Stomach (tissue), 4 donors: Measurements from ENCODE around the gene SRC.

Experiments used
- CTCF ChIP-seq, 7 experiments: fragments of 450-650 bp in 4 of 7; fragments of 200-600 bp in 3 of 7; sonication (generic) in 3 of 7; IDR thresholded peaks; one replicate each; pipeline ENCODE4 v1.5.1; 2016 to 2019; ENCODE audit warnings: antibody characterized with exemption in 7 of 7, control low read depth in 2 of 7, mild to moderate bottlenecking in 1 of 7
- POLR2A ChIP-seq, 4 donors: fragments of 450-650 bp; IDR thresholded peaks; one replicate each; pipeline ENCODE4 v1.6.1; 2016; ENCODE audit warnings: antibody characterized with exemption in 4 of 4, control low read depth in 2 of 4, mild to moderate bottlenecking in 1 of 4, moderate library complexity in 1 of 4
- POLR2AphosphoS5 ChIP-seq, 3 donors: sonication (generic); formaldehyde crosslinking; IDR thresholded peaks; one replicate each; pipeline ENCODE4 v1.6.1; 2016; ENCODE audit warnings: antibody characterized with exemption in 3 of 3

GRCh38 chr20:37408302-37409193 is 62.6 kb downstream of the SRC start:
- TF ChIP-seq CTCF (IDR thresholded peaks at IDR 0.05) (no peak), POLR2AphosphoS5 (IDR thresholded peaks at IDR 0.05) (no peak), POLR2A (IDR thresholded peaks at IDR 0.05) (no peak)
